GM12878 (cell line): Measurements from ENCODE around the gene RNASEL. TPM values are rescaled to one million over a fixed set of nuclear protein-coding genes. Genes with fewer than 3 reads are reported as not detected.

ENCODE experiments used
- ATAC-seq: fragments of 200-7000 bp; cut with Tn5 transposase; 3 replicates; pipeline ENCODE4 v1.9.1; 2020; ENCODE audit warnings: mild to moderate bottlenecking, moderate library complexity
- BruUV-seq: library from RNA; stranded (reverse); fragments of 400-500 nt; replicated peaks from 2 replicates; lab custom pipeline; 2021; lab: Mats Ljungman, UMichigan
- CTCF ChIA-PET: fragments of 300-600 bp; sonication (Branson Sonifier 250); formaldehyde crosslinking; extraction: SDS; loops from one replicate; lab custom pipeline; 2021; ENCODE audit warnings: inconsistent platforms; lab: Yijun Ruan, JAX
- POLR2A ChIA-PET: fragments of 350-600 bp; formaldehyde crosslinking; extraction: SDS; loops from one replicate; lab custom pipeline; 2021; ENCODE audit warnings: inconsistent platforms; lab: Charles Lee
- RAD21 ChIA-PET: fragments of 300-600 bp; sonication (Branson Sonifier 250); formaldehyde crosslinking; loops from one replicate; lab custom pipeline; 2023; ENCODE audit warnings: antibody characterized with exemption; ENCODE audit not compliant: unreplicated experiment; lab: Charles Lee
- SMC1A ChIA-PET: fragments of 300-600 bp; sonication (Branson Sonifier 250); formaldehyde crosslinking; loops from one replicate; lab custom pipeline; 2023; ENCODE audit not compliant: unreplicated experiment, uncharacterized antibody; lab: Charles Lee
- DNase-seq: peaks from one replicate; pipeline ENCODE4 v3.0.0-alpha.2; 2011; ENCODE audit warnings: low read depth, low spot score
- FAIRE-seq: peaks from 3 replicates; lab custom pipeline; 2011; peaks lifted over from hg19 to GRCh38; lab: Jason Lieb, UNC
- H2AFZ ChIP-seq: 2 replicates; pipeline ENCODE4 v1.6.0; 2011; ENCODE audit warnings: low read depth, low read length, control low read depth; ENCODE audit not compliant: control insufficient read depth
- H3K27ac ChIP-seq: 2 replicates; pipeline ENCODE4 v1.5.1; 2011; ENCODE audit warnings: control low read depth; ENCODE audit not compliant: control insufficient read depth, insufficient read depth
- H3K27me3 ChIP-seq, 2 experiments: replicated peaks in 1 of 2; 2 replicates each; pipeline versions ENCODE4 v1.6.0 to v1.6.1; 2011; ENCODE audit warnings: low read length in 1 of 2; ENCODE audit not compliant: control insufficient read depth in 2 of 2, insufficient read depth in 2 of 2
- H3K36me3 ChIP-seq, 2 experiments: 2 replicates each; pipeline ENCODE4 v1.5.1; 2011; ENCODE audit warnings: low read length in 1 of 2; ENCODE audit not compliant: control insufficient read depth in 2 of 2, insufficient read depth in 2 of 2
- H3K4me1 ChIP-seq: 2 replicates; pipeline ENCODE4 v1.6.1; 2011; ENCODE audit warnings: mild to moderate bottlenecking, low read length, moderate library complexity, mixed read lengths; ENCODE audit not compliant: control insufficient read depth, insufficient read depth
- H3K4me2 ChIP-seq: 2 replicates; pipeline ENCODE4 v1.6.0; 2011; ENCODE audit warnings: control low read depth; ENCODE audit not compliant: control insufficient read depth, insufficient read depth
- H3K4me3 ChIP-seq: fragments of 200-600 bp; sonication (generic); 2 replicates; pipeline ENCODE4 v1.5.1; 2016
- H3K79me2 ChIP-seq: 2 replicates; pipeline ENCODE4 v1.6.0; 2011; ENCODE audit warnings: low read length; ENCODE audit not compliant: control insufficient read depth, insufficient read depth
- H3K9ac ChIP-seq: 2 replicates; pipeline ENCODE4 v1.8.0; 2011; ENCODE audit warnings: low read length, control low read depth, mixed read lengths; ENCODE audit not compliant: control insufficient read depth, insufficient read depth
- H3K9me3 ChIP-seq: replicated peaks from 3 replicates; pipeline ENCODE4 v1.5.1; 2011; ENCODE audit warnings: mild to moderate bottlenecking, low read length; ENCODE audit not compliant: control insufficient read depth, insufficient read depth
- H4K20me1 ChIP-seq: 2 replicates; pipeline ENCODE4 v1.6.0; 2011; ENCODE audit not compliant: control insufficient read depth, insufficient read depth
- NFYA ChIP-seq: IDR thresholded peaks from 2 replicates; pipeline ENCODE4 v1.6.1; 2011; ENCODE audit warnings: low read depth, mild to moderate bottlenecking, low read length, improper control_type of control experiment, borderline replicate concordance
- SKIL ChIP-seq: fragments of 450-650 bp; IDR thresholded peaks from 2 replicates; pipeline ENCODE4 v1.6.1; 2017; ENCODE audit warnings: mild to moderate bottlenecking, low read depth, inconsistent platforms; ENCODE audit not compliant: poor library complexity, severe bottlenecking
- SREBF1 ChIP-seq: IDR thresholded peaks from 2 replicates; pipeline ENCODE4 v1.6.1; 2012; ENCODE audit warnings: mild to moderate bottlenecking, low read length
- SRF ChIP-seq, 2 experiments: IDR thresholded peaks; 2 replicates each; pipeline ENCODE4 v1.6.1; 2011; ENCODE audit warnings: low read depth in 2 of 2, low read length in 2 of 2, mild to moderate bottlenecking in 1 of 2, moderate library complexity in 1 of 2
- ZBTB33 ChIP-seq: fragments of 450-650 bp; IDR thresholded peaks from 2 replicates; pipeline ENCODE4 v1.6.1; 2017; ENCODE audit warnings: mild to moderate bottlenecking
- WGBS: methylation state at CpG from one replicate; pipeline ENCODE4 v1.1.6; 2016; ENCODE audit warnings: low lambda C conversion rate; ENCODE audit not compliant: insufficient replicate concordance, insufficient coverage; ENCODE audit errors: missing lambda C conversion rate; 5-methylcytosine and 5-hydroxymethylcytosine counted together
- in situ Hi-C: fragments of 300-500 bp; cut with MboI; formaldehyde crosslinking; loops from 9 replicates; pipeline ENCODE4 v1.14.3; 2018; ENCODE audit warnings: mixed read lengths
- intact Hi-C: fragments of 100-400 bp; cut with micrococcal nuclease; formaldehyde crosslinking; loops from one replicate; pipeline ENCODE4 v1.14.2; 2022; ENCODE audit not compliant: unreplicated experiment
- polyA plus RNA-seq, 11 experiments: library from polyadenylated mRNA; depleted of rRNA in 4 of 11; unstranded in 6 of 11; stranded (reverse) in 5 of 11; fragments of >200 nt; fragmentation: Nextera tagmentation in 4 of 11; fragmentation: Illumina TruSeq in 1 of 11; extraction: Ambion mirVana in 4 of 11; extraction: Trizol in 1 of 11; gene quantifications; 1 replicate in 1 of 11; 2 replicates in 10 of 11; pipeline versions ENCODE4 v1.2.1 to v1.2.3, GENCODE V29; 2011 to 2016; ENCODE audit warnings: inconsistent platforms in 2 of 11, missing spikeins in 2 of 11, low read depth in 1 of 11
- total RNA-seq, 4 experiments: library from RNA; depleted of rRNA in 3 of 4; stranded (reverse); fragments of >200 nt in 3 of 4; fragmentation: Illumina TruSeq in 1 of 4; extraction: Trizol in 1 of 4; gene quantifications; 2 replicates each; pipeline versions ENCODE4 v1.2.1 to v1.2.3, GENCODE V29; 2013 to 2021

The RNASEL gene
- total and polyA plus RNA-seq, 10 of the 15 experiments (the other 5 are each of a cell fraction or from before 2014, with no cell fraction given), result 3.0 to 10.8 (median 5.0) TPM

GRCh38 chr1:182608236-182608635, 19.2 kb upstream of the RNASEL start:
- Histone ChIP-seq H3K27me3 (no peaks in the 10 kb centered on the region), H3K9me3 (no peaks in the 10 kb centered on the region), H3K4me2 (no peak overlapping the region), H3K4me3 (no peak overlapping the region), H3K36me3 (no peaks in the 10 kb centered on the region), H3K4me1 (peaks cover 45% of the 10 kb centered on the region), H3K79me2 (peaks cover 11% of the 10 kb centered on the region), H3K9ac (no peak overlapping the region), H2AFZ (no peak overlapping the region), H3K27ac (no peak overlapping the region), H4K20me1 (no peaks in the 10 kb centered on the region)
- ChIA-PET CTCF (interaction anchor here (2.2 to 37.4 kb wide), 4 partner anchors 7 to 181 kb away, joined by 5 to 1888 read pairs (median 86); partner anchors contain the start of gene NPL), POLR2A (interaction anchor here (0.5 to 1.6 kb wide), 7 partner anchors 9 to 74 kb away, joined by 3 to 8 read pairs (median 5); no protein-coding TSS in a partner anchor), SMC1A (interaction anchor here (0.9 to 28.0 kb wide), 9 partner anchors 9 to 179 kb away, joined by 3 to 1145 read pairs (median 7); partner anchors contain the start of gene NPL), RAD21 (interaction anchor here (1.0 to 23.0 kb wide), 9 partner anchors 6 to 176 kb away, joined by 3 to 946 read pairs (median 6); no protein-coding TSS in a partner anchor)
- 100% methylated on average over 2 of the region's 2 CpGs for WGBS
- FAIRE-seq (no peak), ATAC-seq (no peak), DNase-seq (no peak)
- in situ Hi-C loops (no loop called here), intact Hi-C loops (no loop called here)
- no TSS peak for BruUV-seq
- no peak for TF ChIP-seq ZBTB33
- TF ChIP-seq SRF (IDR thresholded peaks at IDR 0.05; ENCODE audit: low read depth in 2 of 2, low read length in 2 of 2), result no peak
- no peak for TF ChIP-seq SKIL
- no peak for TF ChIP-seq NFYA
- TF ChIP-seq SREBF1, result no peak
